Measurements from ENCODE around the gene OR52E6.

OR52E6 gene

DNA sequence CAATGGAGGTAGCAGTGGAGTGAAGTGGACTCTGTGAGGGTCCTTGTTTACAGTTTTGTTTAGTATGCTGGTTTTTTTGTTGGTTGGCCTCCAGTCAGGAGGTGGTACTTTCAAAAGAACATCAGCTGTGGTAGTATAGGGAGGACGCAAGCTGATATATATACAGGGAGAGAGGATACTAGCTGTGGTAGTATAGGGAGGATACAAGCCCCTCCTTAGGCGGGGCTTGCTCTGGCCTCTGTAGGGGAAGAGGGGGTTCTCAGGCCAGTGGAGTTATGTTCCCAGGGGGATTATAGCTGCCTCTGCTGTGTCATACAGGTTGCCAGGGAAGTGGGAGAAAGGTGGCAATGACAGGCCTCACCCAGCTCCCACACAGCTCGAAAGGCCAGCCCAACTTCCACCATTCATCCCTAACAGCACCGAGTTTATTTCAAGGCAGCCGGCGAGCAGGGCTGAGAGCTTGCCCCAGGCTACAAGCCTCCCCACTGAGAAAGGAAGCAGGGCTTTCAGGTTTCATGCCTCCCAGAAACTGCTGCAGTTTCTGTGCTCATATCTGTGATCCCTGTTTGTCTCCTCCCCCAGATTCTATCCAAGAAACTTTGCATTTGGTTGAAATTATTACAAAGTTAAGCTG lies 10.4 kb downstream of the OR52E6 start:
- TF ChIP-seq, protein P1, sequence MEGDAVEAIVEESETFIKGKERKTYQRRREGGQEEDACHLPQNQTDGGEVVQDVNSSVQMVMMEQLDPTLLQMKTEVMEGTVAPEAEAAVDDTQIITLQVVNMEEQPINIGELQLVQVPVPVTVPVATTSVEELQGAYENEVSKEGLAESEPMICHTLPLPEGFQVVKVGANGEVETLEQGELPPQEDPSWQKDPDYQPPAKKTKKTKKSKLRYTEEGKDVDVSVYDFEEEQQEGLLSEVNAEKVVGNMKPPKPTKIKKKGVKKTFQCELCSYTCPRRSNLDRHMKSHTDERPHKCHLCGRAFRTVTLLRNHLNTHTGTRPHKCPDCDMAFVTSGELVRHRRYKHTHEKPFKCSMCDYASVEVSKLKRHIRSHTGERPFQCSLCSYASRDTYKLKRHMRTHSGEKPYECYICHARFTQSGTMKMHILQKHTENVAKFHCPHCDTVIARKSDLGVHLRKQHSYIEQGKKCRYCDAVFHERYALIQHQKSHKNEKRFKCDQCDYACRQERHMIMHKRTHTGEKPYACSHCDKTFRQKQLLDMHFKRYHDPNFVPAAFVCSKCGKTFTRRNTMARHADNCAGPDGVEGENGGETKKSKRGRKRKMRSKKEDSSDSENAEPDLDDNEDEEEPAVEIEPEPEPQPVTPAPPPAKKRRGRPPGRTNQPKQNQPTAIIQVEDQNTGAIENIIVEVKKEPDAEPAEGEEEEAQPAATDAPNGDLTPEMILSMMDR (IDR thresholded peaks at IDR 0.05; ENCODE audit: extremely low read depth, missing control alignments), result no peak
- DNase-seq (ENCODE audit: low spot score), result no peak

DNA sequence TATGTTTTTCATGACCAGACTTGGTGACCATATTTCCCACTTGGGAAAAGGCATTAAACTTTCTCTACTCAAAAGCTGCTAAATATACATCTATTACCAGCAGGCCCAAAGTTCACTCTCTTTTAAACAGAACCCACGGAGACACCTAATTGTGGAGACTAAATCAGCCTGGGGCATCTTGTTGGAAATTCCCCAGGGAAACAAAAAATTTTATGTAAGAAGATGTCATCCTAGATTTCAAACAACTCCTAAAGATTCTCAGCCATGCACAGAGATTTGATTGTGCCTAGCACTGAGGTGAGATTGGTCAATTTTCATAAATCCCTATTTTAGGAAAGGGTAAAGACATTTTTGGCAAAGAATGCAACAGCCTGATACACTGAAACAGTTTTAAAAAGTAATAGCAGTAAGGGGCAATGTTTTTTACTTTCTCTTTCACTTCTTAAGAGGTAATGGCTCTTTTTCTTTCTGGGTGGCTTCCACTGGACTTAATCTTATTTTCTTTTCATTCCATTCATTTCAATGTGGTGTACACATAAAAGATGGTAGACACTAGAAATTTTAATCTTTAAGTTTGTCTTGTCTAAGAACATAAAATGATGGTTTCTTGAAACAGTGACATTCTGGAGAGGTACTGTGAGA lies 23.3 kb downstream of the OR52E6 start:
- no peak for DNase-seq (ENCODE audit: low spot score)
- TF ChIP-seq, protein P1 (IDR thresholded peaks at IDR 0.05; ENCODE audit: extremely low read depth, missing control alignments), result no peak

DNA sequence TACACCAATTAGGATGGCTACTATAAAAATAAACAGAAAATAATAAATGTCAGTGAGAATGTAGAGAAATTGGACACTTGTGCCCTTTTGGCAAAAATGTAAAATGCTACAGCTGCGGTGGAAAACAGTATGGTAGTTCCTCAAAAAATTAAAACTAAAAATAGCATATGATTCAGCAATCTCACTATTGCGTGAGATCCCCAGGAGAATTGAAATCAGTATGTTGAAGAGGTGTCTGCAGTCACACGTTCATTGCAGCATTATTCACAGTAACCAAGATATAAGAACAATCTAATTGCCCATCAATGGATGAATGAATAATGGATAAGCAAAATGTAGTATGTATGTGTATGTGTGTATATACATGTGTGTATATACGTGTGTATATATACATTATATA lies 26.2 kb downstream of the OR52E6 start:
- TF ChIP-seq, protein P1 (IDR thresholded peaks at IDR 0.05; ENCODE audit: extremely low read depth, missing control alignments), result no peak
- DNase-seq (ENCODE audit: low spot score), result no peak

DNA sequence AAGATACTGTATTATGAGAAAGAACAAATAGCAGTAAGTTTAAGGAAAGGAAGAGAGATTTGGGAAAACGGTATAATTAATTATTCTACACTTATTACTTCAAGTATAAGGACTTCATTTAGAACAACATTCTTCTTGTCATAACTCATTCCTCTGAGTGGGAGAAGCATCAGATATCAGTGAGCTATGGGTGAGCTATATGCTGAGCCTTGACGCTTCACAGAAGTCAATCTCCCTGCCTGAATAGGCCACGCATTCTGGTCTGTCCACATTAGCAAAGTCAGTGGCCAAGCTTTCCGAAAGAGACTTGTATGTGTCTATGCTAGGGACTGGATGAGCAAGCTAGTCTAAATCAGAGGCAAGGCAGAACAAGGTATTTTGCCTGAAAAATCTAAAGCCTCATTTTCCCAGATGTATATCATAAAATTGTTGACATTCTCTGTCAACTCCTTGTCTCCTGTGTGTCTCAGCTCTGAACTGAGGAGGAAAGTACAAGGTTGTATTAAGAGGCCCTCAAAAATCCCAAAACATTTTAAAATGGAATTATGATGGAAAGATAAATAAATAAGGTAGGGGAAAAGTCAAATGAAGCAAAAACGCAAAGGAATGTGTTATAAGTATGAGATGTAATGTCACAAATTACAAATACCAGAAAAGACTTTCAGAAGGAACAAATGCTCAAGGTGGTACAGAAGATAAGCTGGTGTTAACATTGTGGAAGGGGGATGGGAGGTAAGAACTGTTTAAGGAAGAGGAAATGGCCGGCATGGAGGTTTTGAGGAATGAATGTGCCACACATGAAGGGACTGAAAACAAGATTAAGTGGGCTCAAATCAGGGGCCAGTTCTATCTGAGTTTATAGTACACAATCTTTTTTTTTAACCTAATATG lies 31.5 kb downstream of the OR52E6 start:
- DNase-seq (ENCODE audit: low spot score), result no peak
- TF ChIP-seq, protein P1 (IDR thresholded peaks at IDR 0.05; ENCODE audit: extremely low read depth, missing control alignments), result no peak

DNA sequence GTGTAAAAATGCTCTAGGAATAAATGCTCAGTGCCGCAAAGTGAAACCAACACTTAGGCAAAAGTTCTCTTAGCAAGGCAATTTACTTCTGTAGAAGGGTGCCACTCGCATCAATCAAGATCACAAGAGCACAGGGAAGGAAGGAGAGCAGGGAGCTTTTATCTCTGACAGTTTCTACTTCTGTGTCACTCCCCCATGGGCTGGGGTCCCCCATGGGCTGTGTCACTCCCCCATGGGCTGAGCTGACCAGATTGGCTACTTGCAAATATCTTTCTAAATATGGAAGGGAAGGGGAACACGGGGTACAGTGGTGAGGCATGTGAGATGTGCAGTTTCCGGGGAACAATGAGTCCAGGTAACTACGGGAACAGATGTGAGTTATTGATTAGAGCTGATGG lies 32.6 kb downstream of the OR52E6 start:
- TF ChIP-seq, protein P1 (IDR thresholded peaks at IDR 0.05; ENCODE audit: extremely low read depth, missing control alignments), result no peak
- no peak for DNase-seq (ENCODE audit: low spot score)

DNA sequence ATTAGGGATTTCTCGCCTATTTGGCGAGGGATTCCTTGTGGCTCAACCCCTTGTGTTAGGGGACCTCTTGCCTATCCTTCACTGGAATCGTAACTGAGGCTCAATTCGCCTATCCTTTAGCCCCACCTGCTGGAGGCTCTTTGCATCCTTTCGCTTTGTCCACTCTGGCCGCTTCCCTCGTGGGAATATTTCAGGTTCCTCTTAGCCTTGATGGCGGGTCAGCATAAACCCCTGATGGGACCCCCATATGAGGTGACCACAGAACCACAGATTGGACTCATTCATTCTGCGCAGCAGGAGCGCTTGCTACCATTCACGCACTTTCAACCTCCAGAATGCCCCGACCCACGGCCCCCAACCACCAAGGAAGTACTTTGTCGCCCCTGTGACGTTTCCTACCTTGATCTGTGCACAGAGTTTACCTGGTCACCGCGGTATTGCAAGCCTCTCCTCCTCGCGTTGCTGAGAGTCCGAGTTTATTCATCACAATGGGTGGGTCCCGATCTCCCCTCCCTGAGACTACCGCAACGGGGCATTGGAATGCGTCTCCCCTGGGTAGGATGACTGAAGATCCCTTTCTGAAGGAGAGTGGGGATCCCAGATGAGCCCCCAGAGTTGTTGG lies 33.1 kb downstream of the OR52E6 start, which contains the start of gene OR52N2:
TSS of gene OR52N2 (plus strand) at position 425 of the 622 bp plus-strand sequence. CDS start 11,412 bp downstream, outside the sequence.
- DNase-seq (ENCODE audit: low spot score), result peak; percentile 50
- TF ChIP-seq, protein P1 (IDR thresholded peaks at IDR 0.05; ENCODE audit: extremely low read depth, missing control alignments), result peak; percentile 72
